ENCODE results near the gene DEXI. TPM values are rescaled to one million over a fixed set of nuclear protein-coding genes. Genes with fewer than 3 reads are reported as not detected.
"Not testable (repeated sequence)": the region's sequence is repeated elsewhere in the genome, so short reads cannot be mapped to it uniquely, and the experiment has no call there.

DEXI gene
- total RNA-seq, 1 experiment from 2014 or later: 38.4 TPM

DNA sequence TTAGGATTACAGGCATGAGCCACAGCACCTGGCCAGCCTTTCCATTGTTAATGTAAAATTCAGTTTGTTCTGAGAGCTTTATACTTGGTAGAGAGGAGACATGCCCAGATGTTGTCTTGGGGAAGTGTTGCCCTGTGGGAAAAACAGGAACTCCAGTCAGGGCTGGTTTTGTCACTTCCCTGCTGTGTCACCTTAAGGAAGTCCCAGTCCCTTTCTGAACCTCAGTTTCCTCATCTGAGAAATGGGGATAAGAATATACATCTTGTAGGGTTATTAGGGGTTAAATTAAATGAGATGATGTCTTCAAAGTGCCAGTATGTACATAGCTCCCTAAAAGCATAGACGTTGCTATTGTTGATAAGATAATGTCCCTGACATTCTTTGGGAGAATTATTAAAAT lies 27.3 kb upstream of the DEXI start:
- DNase-seq (ENCODE audit: low read depth): no peak

DNA sequence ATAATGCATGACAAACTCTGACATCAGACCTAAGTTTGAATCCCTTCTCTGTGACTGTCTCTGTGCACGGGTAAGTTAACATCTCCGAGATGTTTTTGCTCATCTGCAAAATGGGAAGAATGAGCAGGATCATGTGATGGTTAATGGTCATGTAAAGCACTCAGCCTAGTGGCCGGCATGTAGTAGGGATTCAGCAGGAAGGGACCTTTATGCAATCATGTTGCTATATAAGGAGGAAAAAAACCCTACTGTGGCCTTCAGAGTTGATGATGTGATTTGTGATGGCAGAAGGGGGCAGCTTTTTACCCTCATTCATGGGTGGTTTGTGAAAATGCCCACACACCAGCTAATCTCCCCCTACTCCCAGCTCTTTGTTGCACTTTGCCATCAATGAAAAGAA lies 26.2 kb upstream of the DEXI start:
- no peak for DNase-seq (ENCODE audit: low read depth)

GRCh38 chr16:10967986-10968385 lies 25.7 kb upstream of the DEXI start:
- DNase-seq (ENCODE audit: low read depth): no peak

DNA sequence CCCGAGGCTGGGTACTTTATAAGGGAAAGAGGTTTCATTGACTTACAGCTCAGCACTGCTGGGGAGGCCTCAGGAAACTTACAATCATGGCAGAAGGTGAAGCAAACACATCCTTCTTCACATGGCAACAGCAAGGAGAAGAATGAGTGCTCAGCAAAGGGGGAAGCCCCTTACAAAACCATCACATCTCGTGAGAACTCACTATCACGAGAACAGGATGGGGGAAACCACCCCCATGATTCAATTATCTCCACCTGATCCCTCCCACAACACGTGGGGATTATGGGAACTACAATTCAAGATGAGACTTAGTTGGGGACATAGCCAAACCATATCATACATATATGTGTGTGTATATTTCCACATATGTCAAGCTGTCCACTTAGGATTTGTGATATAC lies 24.3 kb upstream of the DEXI start:
- not testable (repeated sequence) for DNase-seq (ENCODE audit: low read depth)

DNA sequence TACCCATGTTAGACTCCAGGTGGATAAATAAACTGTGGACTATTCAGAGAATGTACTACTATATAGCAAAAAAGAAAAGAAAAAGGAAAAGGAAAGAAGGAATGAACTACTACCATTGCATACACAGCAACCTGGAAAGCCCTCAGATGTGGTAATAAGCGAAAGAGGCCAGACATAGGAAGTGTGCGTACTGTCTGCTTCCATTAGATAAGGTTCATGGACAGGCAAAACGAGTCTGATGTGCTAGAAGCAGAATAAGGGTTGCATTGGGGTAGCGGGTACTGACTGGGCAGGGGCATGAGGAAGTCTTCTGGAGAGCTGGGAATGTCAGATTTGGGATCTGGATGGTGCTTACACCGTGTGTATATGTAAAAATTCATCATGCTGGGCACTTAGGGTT lies 23.9 kb upstream of the DEXI start:
- DNase-seq (ENCODE audit: low read depth): no peak

- DNase-seq (ENCODE audit: low read depth): no peak
Measured at GRCh38 chr16:10965440-10966061, 23.3 kb upstream of the DEXI start.

DNA sequence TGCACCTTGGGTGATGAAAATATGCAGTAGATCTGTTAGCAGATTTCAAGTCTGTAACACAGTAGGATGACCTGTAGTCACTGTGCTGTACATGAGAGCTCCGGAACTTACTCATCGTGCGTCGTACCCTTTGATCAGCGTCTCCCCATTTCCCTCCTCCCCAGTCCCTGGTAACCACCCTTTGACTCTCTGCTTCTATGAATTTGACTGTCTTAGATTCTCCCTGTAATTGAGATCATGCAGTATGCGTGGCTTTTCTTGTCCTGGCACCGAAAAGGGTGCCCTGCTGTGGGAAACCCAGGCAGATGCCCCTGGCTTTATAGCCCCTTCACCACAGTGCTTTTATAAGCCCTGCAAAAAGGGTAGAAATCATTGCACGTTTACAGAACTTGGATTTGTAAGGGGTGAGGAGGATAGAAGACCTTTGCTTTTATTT lies 22.6 kb upstream of the DEXI start:
- no peak for DNase-seq (ENCODE audit: low read depth)

DNA sequence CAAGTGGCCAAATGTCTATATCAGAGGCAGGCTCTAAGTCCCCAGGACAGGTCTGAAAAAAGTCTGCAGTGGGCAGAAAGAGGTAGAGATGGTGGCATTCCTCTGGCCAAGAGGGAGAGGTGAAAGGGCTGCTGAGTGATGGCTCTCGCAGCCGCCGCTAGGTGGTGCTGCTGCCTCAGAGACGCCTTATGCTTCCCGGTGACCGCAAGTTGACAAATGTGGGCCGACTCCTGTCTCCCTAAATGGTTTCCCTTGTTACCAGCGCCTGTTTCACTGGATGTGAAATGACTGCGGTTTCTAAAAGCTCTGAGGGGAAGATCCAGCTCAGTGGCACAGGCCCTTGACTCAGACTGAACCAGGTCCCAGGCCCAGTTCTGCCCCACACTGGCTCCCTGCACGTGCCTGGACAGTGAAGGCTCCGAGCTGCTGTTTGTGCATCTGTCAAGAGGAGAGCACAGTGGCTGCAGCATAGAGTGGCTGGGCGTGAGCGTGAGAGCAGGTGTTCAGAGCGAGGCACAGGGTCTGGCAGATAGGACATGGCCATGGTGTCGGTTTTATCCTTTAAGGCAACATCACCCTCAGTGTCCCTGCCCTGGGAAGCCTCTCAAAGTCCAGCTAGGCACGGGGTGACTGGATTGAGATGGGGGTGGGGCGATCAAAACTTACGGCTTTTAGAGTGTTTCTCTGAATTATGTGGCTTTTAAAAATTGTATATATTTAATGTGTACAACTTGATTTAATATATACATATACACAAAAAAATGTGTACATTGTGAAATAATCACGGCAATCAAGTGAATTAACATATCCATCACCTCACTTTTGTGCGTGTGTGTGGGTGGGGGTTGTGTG lies 22.0 kb upstream of the DEXI start:
- DNase-seq (ENCODE audit: low read depth): peak; percentile 85

DNA sequence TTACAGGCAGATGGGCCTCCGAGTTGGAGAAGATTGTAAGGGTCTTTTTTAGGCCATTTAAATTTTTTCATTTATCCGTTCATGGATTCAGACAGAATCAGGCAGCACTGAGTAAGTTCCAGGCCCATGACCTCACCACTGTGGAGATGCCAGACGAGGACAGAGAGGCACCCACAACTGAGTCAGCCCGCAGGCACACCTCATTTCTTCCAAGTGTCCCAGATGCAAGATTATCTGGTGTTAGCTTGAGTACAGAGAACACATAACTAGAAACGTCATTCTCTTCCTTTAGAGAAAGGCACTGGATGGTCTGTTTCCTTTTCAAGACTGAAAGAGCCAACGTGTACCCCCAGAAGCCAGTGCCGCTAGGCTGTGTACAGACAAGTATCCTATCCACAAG lies 19.0 kb upstream of the DEXI start:
- peak; percentile 80 for DNase-seq (ENCODE audit: low read depth)

GRCh38 chr16:10959161-10959560 lies 16.9 kb upstream of the DEXI start:
- DNase-seq (ENCODE audit: low read depth): no peak

DNA sequence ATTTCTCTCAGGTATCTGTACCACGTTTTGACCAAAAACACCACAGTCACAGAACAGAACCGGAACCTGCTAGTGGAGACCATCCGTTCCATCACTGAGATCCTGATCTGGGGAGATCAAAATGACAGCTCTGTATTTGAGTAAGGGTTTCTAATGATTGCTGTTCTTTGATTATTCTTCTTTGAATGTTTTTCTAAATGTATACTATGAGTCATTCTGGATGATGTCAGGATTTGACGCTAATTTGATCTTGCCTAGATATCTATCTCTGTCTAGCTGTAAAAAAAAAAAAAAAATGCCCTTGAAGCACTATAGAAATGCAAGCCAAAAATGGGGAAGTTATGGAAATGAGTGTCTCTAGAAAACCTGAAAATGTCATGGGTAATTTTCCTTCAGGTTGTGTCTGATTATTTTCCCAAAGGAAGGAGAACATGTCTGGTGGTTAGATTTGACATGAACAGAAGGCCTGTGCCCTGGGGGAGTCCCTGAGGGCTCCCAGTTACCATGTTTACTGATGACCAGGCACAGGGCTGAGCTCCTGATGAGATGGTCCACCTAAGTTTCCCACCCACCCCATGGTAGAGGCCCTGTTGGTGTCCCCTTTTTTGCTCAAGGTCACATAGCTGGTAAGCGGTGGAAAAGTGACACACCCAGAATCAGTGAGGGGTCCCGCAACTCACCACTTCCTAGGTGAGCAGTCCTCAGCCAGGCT lies 15.7 kb upstream of the DEXI start:
- no peak for DNase-seq (ENCODE audit: low read depth)

- DNase-seq (ENCODE audit: low read depth): no peak
Measured at GRCh38 chr16:10954903-10955302, 12.6 kb upstream of the DEXI start.

DNA sequence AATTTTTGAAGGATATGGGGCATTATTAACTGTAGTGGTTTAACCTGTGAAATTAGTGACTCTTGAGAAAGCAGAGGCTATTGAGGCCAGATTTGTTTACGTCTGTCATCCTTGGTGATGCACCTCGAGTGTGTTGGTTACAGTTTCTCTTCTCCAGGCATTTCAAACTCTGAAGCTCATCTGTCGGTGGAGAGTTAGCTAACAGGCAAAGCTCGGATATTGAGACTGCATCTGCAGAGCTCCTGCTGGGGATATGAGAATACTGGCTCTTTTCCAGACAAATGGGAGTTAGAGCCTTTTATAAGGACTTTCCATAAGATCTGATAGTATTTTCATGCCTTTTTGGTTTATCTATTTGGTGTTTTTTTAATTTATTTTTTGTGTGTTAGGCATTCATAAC lies 8.8 kb upstream of the DEXI start:
- DNase-seq (ENCODE audit: low read depth): no peak

DNA sequence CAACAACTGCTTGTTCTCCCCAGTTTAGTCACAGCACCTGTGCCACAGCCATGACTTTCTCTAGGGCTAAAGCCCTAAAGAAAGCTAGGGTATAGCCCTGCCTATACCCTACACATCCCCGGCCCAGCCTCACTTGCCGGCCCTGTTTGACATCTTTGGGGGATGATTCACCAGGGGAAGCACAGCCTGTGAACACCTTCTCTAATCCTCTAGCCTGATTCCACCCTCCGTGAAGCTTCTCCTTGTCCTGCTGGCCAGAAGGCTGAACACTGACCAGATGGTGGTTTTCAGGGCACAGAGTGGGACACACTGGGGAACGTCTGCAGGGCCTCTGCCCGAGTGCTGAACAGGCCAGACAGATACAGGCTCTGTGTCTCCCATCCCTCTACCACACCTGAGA lies 8.1 kb upstream of the DEXI start:
- DNase-seq (ENCODE audit: low read depth): no peak

- peak; percentile 57 for DNase-seq (ENCODE audit: low read depth)
Measured at GRCh38 chr16:10949424-10949970, 7.2 kb upstream of the DEXI start.

DNA sequence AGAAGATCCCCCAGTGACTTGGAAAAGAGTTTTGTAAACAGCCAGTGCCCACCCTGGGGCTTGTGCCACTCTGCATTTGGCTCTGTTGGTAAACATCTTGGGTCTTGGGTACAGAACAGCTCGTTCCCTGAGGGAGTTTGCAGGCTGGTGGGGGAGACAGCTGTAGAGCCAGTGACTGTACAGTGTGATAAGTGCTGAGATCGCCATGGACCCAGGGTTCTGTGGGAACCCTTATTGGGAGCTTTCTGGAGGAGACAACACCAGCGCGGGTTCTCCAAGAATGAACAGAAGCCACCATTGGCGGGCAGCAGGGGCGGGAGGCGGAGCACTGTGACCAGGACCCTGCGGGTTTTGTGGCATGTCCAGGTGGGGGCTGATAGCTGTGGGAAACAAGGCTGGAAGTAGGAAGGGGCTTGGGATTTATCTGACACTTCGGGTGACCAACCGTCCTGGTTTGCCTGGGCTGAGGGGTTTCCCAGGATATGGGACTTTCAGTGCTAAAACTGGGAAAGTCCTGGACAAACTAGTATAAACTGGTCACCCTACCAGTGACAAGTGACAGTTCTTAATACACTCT lies 5.0 kb upstream of the DEXI start:
- no peak for DNase-seq (ENCODE audit: low read depth)

GRCh38 chr16:10946308-10946707 lies 4.0 kb upstream of the DEXI start:
- DNase-seq (ENCODE audit: low read depth): no peak

DNA sequence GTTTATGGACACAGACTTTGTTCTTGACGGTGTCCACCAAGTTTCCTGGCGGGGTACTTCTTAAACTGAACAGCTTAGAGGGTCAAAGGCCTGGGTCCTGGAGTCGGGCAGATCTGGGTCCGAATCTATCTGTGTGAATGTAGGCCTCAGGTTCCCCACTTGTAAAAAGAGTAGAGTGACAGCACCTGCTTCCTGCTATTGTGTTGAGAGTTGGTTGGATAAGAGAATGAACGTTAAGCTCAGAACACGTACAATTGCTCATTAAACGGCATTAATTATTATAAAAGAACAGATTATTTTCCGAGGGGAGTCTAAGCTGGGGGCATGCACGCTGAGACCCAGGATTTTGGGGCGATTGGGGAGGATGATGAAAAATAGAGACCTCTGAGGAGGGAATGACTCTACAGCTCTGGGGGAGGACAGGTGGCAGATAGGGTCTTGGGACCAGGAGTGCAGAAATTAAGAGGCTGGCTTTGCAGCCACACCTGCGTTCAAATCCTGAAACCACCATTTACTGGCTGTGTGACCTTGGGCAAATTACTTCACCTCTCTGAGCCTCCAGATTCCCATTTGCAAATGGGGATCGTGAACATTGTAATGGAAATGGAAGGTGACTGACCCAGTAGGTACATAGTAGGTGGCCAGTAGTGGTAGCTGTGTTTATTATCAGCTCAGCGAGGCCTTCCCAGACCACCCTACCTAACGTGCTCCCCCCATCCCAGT lies 3.0 kb upstream of the DEXI start:
- DNase-seq (ENCODE audit: low read depth): no peak

- DNase-seq (ENCODE audit: low read depth): peak; percentile 97
Measured at GRCh38 chr16:10944249-10945064, 2.2 kb upstream of the DEXI start, which contains the start of gene CLEC16A. CLEC16A (plus strand) TSS chr16:10944564; CDS start chr16:10944718, 154 bp downstream.

GRCh38 chr16:10943064-10943353 lies 741 bp upstream of the DEXI start:
- no peak for DNase-seq (ENCODE audit: low read depth)

GRCh38 chr16:10941935-10942351 lies 325 bp downstream of the DEXI start:
- not testable (repeated sequence) for DNase-seq (ENCODE audit: low read depth)

Measured in Daoy (cell line).